COLO668 (cell line): Measurements from ENCODE around the gene PYCARD.
A peak's percentile ranks its signal among the peaks of the same experiment; 100 is the strongest.
"Not testable (repeated sequence)": the region's sequence is repeated elsewhere in the genome, so short reads cannot be mapped to it uniquely, and the experiment has no call there.

Experiments
- DNase-seq: peaks from one replicate; lab custom pipeline; 2025; ENCODE audit not compliant: unreplicated experiment; lab: John Stamatoyannopoulos, UW

PYCARD gene

DNA sequence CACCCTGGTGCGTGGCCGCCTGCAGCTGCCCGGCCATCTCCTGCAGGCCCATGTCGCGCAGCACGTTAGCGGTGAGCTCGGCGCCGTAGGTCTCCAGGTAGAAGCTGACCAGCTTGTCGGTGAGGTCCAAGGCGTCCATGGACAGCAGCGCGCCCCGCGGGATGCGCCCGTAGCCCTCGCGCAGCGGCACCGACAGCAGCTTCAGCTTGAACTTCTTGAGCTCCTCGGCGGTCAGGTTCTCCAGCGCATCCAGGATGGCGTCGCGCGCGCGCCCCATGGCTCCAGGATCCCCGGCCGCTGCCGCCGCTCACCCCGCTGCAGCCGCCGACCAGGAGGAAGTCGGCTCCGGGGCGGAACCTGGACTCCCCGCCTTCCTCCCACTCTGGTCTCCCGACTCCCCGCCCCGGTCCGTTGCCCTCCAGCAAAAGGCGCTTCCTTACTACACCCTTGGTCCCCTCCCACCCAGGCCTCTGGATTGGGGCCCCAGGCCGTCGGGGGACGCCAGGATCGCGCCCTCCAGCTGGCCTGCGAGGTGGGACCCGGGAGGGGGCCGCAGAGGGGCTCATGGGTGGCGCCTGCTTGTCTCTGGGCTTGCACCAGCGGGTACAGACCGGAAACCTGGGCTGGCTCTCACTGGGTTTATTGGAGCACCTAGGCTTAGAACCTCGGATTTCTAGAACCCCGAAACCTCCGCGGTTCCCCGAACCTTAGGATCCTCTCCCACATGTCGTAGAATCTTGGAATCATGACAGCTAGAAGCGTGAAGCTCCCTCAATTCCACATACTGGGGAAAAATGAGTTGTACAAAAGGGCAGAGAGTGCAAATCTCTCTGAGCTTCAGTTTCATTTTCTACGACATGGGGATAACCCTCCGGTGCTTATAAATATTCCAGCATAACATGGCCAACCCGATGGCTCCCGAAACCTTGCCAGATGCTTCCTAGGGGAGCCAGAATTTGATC lies at the start of gene PYCARD:
TSS of gene PYCARD (minus strand) at position 347 of the 962 bp plus-strand sequence. CDS start at position 277, 70 bp downstream.
- peak; percentile 55 for DNase-seq

DNA sequence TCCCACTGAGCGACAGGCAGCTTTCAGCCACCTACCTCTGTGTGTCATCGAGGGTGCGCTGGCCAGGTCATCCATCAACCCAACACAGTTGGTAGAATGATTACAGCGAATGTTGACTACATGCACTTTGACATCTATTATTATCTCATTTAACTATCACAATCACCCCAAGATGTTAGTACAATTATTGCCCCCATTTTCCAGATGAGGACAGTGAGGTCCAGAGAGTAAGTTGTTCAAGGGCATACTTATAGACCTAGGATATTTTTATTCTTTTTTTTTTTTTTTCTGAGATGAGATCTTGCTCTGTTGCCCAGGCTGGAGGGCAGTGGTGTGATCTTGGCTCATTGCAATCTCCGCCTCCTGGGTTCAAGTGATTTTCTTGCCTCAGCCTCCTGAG lies 48.9 kb upstream of the PYCARD start:
- DNase-seq, result no peak

DNA sequence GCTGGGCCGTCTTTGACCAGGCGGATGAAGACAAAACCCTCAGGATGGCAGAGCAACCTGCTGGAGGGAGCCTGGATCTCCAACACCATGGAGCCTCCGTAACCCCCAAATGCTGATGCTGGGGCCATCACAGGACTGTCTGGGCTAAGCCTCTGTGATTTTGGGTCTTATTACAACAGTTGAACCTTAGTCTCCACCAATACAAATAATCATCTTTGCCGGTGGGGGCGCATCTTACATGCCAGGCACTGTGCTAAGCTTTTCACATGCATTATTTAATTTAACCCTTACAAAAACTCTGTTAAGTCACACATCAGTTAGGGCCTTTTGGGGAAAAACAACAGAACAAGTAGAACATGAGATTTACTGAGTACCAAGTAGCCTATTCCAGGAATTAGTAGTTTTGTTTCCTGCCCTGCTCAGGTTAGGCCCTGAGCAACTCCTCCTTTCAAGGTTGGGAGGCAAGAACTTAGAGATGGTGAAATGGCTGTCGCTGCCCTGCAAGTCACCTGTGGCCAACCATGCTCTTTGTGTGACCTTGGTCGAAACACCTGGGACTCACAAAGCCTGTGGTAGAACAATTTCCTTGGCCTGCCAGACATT lies 48.3 kb upstream of the PYCARD start:
- no peak for DNase-seq

DNA sequence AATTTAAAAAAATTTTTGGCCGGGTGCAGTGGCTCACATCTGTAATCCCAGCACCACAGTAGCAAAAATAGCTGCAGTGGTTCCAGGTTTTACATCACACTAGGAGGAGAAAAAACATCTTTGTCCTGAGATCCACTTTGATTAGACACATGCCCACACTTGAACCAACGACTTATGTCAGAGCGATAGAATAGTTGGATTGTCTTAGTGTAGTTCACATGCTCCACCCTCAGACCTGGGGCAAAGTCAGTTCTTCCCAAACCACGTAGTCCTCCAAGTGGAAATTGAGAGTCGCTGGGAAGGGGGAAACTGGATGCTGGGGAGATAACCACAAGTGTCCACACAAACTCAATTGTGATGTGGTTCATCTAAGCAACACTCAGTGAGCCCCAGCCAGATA lies 45.8 kb upstream of the PYCARD start:
- no peak for DNase-seq

DNA sequence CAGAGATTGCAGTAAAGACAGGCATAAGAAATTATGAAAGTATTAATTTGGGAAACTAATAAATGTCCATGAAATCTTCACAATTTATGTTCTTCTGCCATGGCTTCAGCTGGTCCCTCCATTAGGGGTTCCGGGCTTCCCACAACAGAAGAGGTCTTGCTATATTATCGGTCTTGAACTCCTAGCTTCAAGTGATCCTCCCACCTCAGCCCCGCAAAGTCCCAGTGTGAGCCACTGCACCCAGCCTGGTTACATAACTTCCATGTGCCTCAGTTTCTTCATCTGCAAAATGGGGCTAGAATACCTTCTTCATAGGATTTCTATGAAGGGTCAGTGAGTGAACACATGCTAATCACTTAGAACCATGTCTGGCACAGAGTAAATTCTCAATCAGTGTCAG lies 43.7 kb upstream of the PYCARD start:
- no peak for DNase-seq

DNA sequence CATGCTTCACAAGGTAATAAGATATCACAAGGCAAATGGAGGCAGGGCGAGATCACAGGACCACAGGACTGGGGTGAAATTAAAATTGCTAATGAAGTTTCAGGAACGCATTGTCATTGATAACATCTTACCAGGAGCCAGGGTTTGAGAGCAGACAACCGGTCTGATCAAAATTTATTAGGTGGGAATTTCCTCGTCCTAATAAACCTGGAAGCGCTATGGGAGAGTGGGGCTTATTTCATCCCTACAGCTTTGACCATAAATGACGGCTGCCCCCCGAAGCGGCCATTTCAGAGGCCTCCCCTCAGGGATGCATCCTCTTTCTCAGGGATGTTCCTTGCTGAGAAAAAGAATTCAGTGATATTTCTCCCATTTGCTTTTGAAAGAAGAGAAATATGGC lies 43.0 kb upstream of the PYCARD start:
- not testable (repeated sequence) for DNase-seq

DNA sequence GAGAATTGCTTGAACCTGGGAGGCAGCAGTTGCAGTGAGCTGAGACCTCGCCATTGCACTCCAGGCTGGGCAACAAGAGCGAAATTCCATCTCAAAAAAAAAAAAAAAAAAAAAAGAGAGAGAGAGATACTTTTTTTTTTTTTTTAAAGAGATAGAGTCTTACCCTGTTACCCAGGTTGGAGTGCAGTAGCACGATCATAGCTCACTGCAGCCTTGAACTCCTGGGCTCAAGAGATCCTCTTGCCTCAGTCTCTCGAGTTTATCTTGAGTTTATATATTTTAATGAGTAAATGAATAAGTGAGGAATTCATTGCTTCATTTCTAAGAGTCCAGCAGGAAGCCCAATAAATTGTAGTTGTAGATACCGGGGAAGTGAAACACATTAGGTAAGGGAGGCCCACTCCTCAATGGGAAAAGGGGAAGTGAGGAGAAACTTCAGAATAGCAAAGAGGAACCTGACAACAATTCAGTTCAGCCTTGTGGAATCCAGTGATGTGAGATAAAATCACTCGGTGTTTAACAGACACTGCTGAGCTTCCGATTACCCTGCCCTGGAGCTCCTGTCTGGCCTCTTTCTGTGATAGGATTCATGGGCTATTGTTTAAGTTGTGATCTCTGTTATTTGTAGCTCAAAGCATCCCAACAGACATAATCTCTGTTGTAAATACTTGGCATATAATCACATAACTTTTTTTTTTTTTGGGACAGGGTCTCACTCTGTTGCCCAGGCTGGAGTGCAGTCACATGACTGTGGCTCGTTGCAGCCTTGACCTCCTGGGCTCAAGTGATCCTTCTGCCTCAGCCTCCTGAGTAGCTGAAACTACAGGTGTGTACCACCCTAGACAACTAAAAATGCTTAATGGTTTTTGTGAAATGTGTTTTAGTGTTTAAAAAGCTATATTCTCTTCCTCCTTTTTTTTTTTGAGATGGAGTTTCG lies 41.4 kb upstream of the PYCARD start:
- no peak for DNase-seq

DNA sequence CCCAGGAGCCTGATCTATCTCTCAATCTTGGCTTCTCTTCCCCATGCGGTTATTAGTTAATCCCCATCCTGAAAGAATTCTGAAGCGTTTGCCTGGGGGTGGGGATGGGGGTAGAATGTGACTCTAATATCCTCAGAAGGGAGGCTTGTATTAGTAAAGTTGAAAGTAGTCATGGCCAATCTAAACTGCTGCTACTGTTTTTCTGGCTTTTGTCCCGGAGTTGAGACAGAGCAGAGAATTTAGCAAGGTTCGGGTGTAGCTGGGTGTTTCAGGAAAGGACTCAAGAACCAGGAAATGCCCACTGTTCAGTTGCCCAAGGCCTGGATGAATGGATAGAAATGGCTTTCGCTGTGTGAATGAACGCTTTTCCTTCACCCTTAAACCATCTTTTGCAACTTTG lies 39.6 kb upstream of the PYCARD start:
- no peak for DNase-seq

DNA sequence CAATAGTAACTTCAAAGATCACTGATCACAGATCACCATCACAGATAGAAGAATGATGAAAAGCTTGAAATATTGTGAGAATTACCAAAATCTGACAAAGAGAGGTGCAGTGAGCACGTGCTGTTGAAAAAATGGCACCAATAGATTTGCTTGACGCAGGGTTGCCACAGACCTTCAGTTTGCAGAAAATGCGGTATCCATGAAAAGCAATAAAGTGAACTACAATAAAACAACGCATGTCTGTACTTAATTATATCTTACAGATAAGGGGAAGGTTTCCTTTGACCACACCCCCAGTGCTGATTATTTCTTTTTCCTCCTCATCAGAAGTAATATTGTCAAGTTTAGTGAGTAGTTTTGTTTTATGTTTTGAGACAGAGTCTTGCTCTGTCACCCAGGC lies 35.5 kb upstream of the PYCARD start:
- DNase-seq, result no peak

DNA sequence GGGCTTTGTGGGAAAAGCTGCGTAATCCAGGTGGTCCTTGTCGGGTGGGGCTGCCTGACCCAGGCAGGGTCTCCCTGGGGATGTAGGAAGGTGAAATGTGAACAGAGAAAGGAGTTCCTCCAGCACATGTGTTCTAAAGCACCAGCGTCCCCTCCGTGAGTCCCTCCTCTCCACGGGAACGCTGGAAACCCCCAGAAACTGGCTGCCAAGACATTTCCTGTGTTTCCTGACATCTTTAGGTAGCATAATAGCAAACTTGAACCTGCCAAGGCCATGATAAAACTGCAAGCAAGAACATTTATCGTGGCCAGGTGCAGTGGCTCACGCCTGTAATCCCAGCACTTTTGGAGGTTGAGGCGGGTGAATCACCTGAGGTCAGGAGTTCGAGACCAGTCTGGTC lies 26.9 kb upstream of the PYCARD start:
- no peak for DNase-seq

DNA sequence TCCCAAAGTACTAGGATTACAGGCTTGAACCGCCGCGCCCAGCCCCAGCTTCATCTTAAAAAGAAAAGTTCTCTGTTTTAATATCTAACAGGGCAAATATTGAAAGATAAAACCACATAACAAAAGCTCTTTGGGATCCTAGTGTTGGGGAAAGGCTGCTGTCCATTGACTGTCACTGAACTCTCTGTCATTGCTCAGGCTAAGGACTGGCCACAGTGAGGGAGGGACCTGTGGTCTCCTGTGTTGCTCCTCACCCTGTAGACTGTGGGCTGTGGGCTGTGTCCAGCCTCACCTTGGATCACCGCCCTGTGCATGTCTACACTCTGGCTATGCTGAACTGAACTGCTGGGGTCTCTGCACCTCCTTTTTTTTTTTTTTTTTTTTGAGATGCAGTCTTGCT lies 25.6 kb upstream of the PYCARD start:
- no peak for DNase-seq

DNA sequence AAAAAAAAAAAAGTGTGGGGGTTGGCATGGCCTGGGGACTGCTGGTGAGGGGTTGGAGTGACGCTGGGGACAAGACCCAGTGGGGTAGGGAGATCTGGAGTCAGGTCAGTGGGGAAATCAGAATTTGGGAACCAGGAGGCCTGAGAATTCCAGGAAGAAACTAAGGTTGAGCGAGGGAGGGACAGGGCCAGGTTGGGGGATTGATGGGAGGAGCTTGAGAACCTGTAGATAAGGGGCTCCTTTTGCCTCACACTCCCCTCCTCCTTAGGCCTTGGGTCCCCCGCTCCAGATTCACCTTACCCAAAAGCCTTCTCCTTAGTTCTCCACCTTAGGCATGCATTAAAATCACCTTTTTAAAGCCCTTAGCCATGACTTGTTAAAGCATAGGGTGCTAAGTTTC lies 22.6 kb upstream of the PYCARD start:
- DNase-seq, result no peak

DNA sequence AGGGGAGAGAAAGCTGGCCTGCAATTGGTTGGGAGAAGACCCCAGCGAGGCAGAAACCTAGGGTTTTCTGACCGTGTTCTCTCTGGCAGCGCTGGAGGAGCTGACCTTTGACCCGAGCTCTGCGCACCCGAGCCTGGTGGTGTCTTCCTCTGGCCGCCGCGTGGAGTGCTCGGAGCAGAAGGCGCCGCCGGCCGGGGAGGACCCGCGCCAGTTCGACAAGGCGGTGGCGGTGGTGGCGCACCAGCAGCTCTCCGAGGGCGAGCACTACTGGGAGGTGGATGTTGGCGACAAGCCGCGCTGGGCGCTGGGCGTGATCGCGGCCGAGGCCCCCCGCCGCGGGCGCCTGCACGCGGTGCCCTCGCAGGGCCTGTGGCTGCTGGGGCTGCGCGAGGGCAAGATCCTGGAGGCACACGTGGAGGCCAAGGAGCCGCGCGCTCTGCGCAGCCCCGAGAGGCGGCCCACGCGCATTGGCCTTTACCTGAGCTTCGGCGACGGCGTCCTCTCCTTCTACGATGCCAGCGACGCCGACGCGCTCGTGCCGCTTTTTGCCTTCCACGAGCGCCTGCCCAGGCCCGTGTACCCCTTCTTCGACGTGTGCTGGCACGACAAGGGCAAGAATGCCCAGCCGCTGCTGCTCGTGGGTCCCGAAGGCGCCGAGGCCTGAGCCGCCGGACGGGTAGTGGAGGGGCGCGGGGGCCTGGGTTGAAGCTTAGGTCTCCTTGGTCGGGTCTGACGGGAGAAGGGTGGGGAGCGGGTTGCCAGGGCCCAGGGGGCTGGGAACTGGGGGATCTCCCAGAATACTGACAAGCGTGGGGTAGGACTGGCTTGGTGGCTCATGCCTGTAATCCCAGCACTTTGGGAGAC lies 21.8 kb upstream of the PYCARD start:
- DNase-seq, result no peak

DNA sequence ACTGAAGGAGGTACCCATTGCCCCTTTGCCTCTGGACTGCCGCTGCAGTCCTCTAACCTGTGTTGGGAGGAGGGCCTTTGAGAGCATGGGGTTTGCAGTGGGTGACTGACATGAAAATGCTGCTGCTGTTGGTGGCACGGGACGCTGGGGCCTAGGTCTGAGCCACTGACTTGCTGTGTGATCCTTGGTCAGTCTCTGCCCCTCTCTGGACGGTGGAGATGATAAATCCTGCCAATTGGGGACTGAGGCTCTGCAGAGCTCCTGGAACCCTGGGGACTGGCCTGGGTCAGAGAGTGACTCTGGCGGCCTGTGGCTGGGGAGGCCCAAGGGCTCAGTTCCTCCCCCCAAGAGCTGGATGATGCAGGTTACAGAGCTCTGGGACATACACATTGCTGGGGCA lies 20.5 kb upstream of the PYCARD start:
- DNase-seq, result no peak

DNA sequence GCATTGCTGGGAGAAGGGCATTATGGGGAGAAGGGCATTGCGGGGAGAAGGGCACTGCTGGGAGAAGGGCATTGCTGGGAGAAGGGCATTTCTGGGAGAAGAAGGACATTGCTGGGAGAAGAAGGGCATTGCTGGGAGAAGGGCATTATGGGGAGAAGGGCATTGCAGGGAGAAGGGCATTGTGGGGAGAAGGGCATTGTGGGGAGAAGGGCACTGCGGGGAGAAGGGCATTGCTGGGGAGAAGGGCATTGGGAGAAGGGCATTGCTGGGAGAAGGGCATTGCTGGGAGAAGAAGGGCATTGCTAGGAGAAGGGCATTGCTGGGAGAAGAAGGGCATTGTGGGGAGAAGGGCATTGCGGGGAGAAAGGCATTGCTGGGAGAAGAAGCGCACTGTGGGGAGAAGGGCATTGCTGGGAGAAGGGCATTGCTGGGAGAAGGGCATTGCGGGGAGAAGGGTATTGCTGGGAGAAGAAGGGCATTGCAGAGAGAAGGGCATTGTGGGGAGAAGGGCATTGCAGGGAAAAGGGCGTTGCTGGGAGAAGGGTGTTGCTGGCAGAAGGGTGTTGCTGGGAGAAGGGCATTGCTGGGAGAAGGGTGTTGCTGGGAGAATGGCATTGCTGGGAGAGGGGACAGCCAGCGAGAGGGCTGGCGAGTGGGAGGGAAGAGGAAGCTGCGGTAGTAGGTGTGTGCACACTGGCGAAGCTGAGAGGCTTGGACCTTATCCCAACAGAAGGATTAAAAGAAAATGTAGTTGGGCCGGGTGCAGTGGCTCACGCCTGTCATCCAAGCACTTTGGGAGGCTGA lies 19.0 kb upstream of the PYCARD start:
- no peak for DNase-seq

DNA sequence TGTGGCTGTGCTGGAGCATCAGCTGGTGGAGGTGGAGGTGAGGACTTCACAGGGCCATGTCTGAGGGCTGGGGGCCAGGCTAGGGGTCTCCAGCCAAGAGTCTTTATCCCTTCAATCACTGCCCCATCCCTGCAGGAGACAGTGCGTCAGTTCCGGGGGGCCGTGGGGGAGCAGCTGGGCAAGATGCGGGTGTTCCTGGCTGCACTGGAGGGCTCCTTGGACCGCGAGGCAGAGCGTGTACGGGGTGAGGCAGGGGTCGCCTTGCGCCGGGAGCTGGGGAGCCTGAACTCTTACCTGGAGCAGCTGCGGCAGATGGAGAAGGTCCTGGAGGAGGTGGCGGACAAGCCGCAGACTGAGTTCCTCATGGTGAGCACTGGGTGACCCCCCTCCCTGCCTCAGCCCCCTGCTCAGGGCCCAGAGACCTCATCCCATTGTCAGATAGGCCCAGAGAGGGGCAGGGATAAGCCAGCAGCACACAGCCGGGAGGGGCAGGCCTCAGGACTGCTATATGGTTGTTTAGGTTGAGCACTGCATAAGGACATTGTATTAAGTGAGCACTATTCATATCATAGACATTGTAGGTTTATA lies 16.7 kb upstream of the PYCARD start:
- DNase-seq, result no peak

DNA sequence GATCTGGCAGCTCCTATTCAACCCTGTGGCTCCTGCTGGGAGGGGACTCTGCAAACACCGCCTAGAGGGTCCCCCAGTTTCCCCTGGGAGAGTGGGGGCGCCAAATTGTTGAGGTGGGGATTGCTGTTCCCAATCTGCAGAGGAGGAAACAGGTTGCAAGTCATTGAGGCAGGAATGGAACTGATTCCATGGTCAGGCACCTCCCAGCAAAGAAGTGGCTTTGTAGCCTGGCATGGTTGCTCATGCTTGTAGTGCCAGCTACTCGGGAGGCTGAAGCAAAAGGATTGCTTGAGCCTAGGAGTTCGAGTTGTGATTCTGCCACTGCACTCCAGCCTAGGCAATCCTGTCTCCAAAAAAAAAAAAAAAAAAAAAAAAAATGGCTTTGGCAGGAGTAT lies 14.6 kb upstream of the PYCARD start:
- no peak for DNase-seq

DNA sequence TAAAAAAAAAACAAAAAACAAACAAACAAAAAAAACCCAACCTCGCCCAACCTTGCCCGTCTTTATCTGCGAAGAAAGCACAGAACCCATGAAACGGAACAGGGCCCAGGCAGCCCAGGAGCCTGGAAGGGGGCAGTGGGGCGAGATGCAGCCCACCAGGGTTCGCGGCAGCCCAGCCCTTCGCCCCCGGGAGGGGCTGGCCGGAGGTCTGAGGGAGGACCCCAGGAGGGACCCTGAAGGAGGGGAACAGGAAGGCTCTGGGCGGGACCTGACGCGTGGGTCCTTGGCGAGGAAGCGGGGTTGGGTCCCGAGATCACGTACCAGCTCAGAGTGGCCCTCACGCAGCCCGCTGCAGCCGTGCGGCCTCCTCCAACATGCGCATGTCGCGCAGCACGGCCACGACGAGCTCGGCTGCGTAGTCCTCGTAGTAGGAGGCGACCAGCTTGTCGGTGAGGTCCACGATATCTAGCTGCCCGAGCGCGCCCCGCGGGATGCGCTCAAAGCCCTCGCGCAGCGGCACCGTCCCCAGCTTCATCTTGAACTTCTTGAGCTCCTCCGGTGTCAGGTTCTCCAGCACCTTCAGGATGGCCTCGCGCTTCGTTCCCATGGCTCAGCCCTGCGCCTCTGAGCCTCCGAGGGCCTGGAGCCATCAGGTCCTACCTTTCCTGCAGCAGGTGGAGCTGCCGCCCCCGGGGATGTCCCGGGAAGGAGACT lies 14.0 kb upstream of the PYCARD start, which contains the start of gene PYDC1:
TSS of gene PYDC1 (minus strand) at position 714 of the 714 bp plus-strand sequence. CDS start at position 607, 107 bp downstream.
- DNase-seq, result no peak
